Mesenchymal stem cell (in vitro differentiated cells and primary cell): Measurements from ENCODE around the gene MECP2.

ENCODE experiments used
- DNase-seq: peaks from one replicate; pipeline ENCODE4 v3.0.0-alpha.2; 2013
- H2AFZ ChIP-seq: one replicate; pipeline ENCODE4 v1.6.1; 2013; ENCODE audit warnings: low read depth, mild to moderate bottlenecking, control low read depth, inconsistent platforms, low read length, moderate library complexity
- H2AK5ac ChIP-seq: 2 replicates; pipeline ENCODE4 v1.6.1; 2013; ENCODE audit warnings: low read length, moderate library complexity, mild to moderate bottlenecking, inconsistent platforms; ENCODE audit not compliant: severe bottlenecking
- H2BK120ac ChIP-seq: one replicate; pipeline ENCODE4 v1.6.1; 2013; ENCODE audit warnings: low read depth, mild to moderate bottlenecking, inconsistent platforms, low read length, moderate library complexity
- H2BK12ac ChIP-seq, 2 experiments: one replicate each; pipeline ENCODE4 v1.6.1; 2013; ENCODE audit warnings: inconsistent platforms in 2 of 2, low read length in 2 of 2, mild to moderate bottlenecking in 2 of 2, moderate library complexity in 2 of 2, control low read depth in 1 of 2
- H2BK15ac ChIP-seq: one replicate; pipeline ENCODE4 v1.6.1; 2013; ENCODE audit warnings: mild to moderate bottlenecking, low read depth, inconsistent platforms; ENCODE audit not compliant: poor library complexity, severe bottlenecking
- H2BK5ac ChIP-seq: 2 replicates; pipeline ENCODE4 v1.6.1; 2013; ENCODE audit warnings: low read depth, mild to moderate bottlenecking, low read length, control low read depth, inconsistent platforms; ENCODE audit not compliant: poor library complexity, severe bottlenecking
- H3K14ac ChIP-seq, 2 experiments: one replicate each; pipeline ENCODE4 v1.6.1; 2013; ENCODE audit warnings: inconsistent platforms in 2 of 2, low read length in 2 of 2, control low read depth in 1 of 2, mild to moderate bottlenecking in 1 of 2, moderate library complexity in 1 of 2
- H3K18ac ChIP-seq, 2 experiments: one replicate each; pipeline ENCODE4 v1.6.1; 2013; ENCODE audit warnings: inconsistent platforms in 2 of 2, low read length in 2 of 2, control low read depth in 1 of 2, low read depth in 1 of 2, mild to moderate bottlenecking in 1 of 2
- H3K23ac ChIP-seq, 2 experiments: one replicate each; pipeline ENCODE4 v1.6.1; 2013; ENCODE audit warnings: inconsistent platforms in 2 of 2, low read length in 2 of 2, mild to moderate bottlenecking in 2 of 2, moderate library complexity in 2 of 2, control low read depth in 1 of 2
- H3K27ac ChIP-seq: 2 replicates; pipeline ENCODE4 v1.5.1; 2013; ENCODE audit warnings: mild to moderate bottlenecking, moderate library complexity, low read length, control low read depth, inconsistent platforms; ENCODE audit not compliant: poor library complexity, severe bottlenecking
- H3K27me3 ChIP-seq, 2 experiments: 2 replicates each; pipeline versions ENCODE4 v1.6.1 to v1.7.0; 2013; ENCODE audit warnings: low read length in 2 of 2, mild to moderate bottlenecking in 2 of 2, moderate library complexity in 2 of 2, control low read depth in 1 of 2, inconsistent platforms in 1 of 2; ENCODE audit not compliant: control insufficient read depth in 1 of 2, insufficient read depth in 1 of 2
- H3K36me3 ChIP-seq, 2 experiments: 2 replicates each; pipeline versions ENCODE4 v1.6.1 to v1.7.0; 2013; ENCODE audit warnings: low read length in 2 of 2, control low read depth in 1 of 2, inconsistent platforms in 1 of 2, low read depth in 1 of 2, mild to moderate bottlenecking in 1 of 2; ENCODE audit not compliant: insufficient read depth in 2 of 2, control insufficient read depth in 1 of 2
- H3K4ac ChIP-seq, 2 experiments: one replicate each; pipeline ENCODE4 v1.6.1; 2013; ENCODE audit warnings: inconsistent platforms in 2 of 2, low read length in 2 of 2, mild to moderate bottlenecking in 2 of 2, moderate library complexity in 2 of 2, control low read depth in 1 of 2, low read depth in 1 of 2
- H3K4me1 ChIP-seq: 2 replicates; pipeline ENCODE4 v1.6.1; 2013; ENCODE audit warnings: low read depth, low read length, control low read depth; ENCODE audit not compliant: control insufficient read depth, insufficient read depth
- H3K4me2 ChIP-seq: 2 replicates; pipeline ENCODE4 v1.6.1; 2013; ENCODE audit warnings: low read length, mild to moderate bottlenecking, inconsistent platforms; ENCODE audit not compliant: poor library complexity, severe bottlenecking
- H3K4me3 ChIP-seq, 2 experiments: 2 replicates each; pipeline versions ENCODE4 v1.5.1 to v1.7.0; 2013; ENCODE audit warnings: low read length in 2 of 2, mild to moderate bottlenecking in 2 of 2, control low read depth in 1 of 2, low read depth in 1 of 2; ENCODE audit not compliant: insufficient read depth in 1 of 2
- H3K79me1 ChIP-seq: replicated peaks from 2 replicates; pipeline ENCODE4 v1.6.1; 2013; ENCODE audit warnings: mild to moderate bottlenecking, control low read depth, low read length, inconsistent platforms; ENCODE audit not compliant: poor library complexity, severe bottlenecking
- H3K9ac ChIP-seq: 2 replicates; pipeline ENCODE4 v1.7.0; 2013; ENCODE audit warnings: mild to moderate bottlenecking, low read length, moderate library complexity
- H3K9me3 ChIP-seq: 2 replicates; pipeline ENCODE4 v1.7.0; 2013; ENCODE audit warnings: mild to moderate bottlenecking, low read length; ENCODE audit not compliant: control insufficient read depth
- H4K8ac ChIP-seq: one replicate; pipeline ENCODE4 v1.6.1; 2013; ENCODE audit warnings: inconsistent platforms, mild to moderate bottlenecking, low read length, moderate library complexity
- H4K91ac ChIP-seq: one replicate; pipeline ENCODE4 v1.6.1; 2013; ENCODE audit warnings: mild to moderate bottlenecking, low read length, inconsistent platforms
- WGBS: methylation state at CpG from one replicate; pipeline ENCODE4 v1.1.7; 2013; ENCODE audit warnings: mixed read lengths; 5-methylcytosine and 5-hydroxymethylcytosine counted together

Gene MECP2

GRCh38 chrX:154126101-154126500 lies 28.6 kb upstream of the MECP2 start:
- WGBS = 95% methylated on average over 9 of the region's 11 CpGs
- H4K8ac ChIP-seq = no peak overlapping the region
- no peak overlapping the region for H2BK12ac ChIP-seq
- no peak overlapping the region for H3K23ac ChIP-seq
- no peak overlapping the region for H2AK5ac ChIP-seq
- no peak for DNase-seq
- no peak overlapping the region for H3K18ac ChIP-seq
- no peaks in the 10 kb centered on the region for H3K36me3 ChIP-seq
- no peak overlapping the region for H3K14ac ChIP-seq
- H3K27ac ChIP-seq = no peak overlapping the region
- no peak overlapping the region for H2BK5ac ChIP-seq
- no peak overlapping the region for H4K91ac ChIP-seq
- H3K79me1 ChIP-seq = no peaks in the 10 kb centered on the region
- H3K4me1 ChIP-seq = peaks cover 1% of the 10 kb centered on the region
- H3K27me3 ChIP-seq = peaks cover 0 to 20% of the 10 kb centered on the region in 2 experiments
- H2BK15ac ChIP-seq = no peak overlapping the region
- H2AFZ ChIP-seq = no peak overlapping the region
- no peak overlapping the region for H3K4ac ChIP-seq
- no peak overlapping the region for H2BK120ac ChIP-seq
- H3K9me3 ChIP-seq = no peaks in the 10 kb centered on the region
- H3K4me2 ChIP-seq = no peak overlapping the region
- H3K9ac ChIP-seq = no peak overlapping the region
- H3K4me3 ChIP-seq = no peak overlapping the region

DNA sequence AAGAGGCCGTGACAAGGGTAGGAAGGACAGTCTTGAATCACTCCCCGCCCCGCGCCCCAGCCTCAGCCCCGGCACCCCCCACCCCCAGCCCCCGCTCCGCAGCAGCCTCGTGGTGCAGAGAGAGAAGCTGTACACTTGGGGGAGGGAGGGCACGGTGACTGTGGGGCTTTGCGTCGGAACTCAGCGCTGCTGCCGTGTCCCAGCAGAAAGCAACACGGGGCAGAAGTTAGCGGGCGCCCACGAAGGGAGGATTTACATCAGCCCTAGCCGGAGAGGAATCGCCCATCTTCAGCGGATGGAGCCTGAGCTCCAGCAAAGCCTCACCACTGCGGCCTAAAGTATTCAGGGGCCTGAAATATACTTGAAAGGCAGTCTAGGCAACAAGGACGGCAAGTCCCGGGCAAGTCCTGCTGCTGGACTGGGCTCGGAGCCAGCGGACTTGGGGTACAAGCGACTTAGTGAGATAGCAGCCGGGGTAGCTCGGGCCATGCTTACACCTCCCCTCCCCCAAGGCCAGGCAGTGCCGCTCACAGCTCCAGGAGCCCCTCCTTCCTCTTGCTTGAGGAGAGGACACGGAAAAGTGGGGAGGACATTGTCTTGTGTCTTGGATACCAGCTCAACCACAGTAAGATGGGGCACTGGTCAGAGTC lies 28.0 kb upstream of the MECP2 start:
- H3K79me1 ChIP-seq = no peaks in the 10 kb centered on the region
- 96% methylated on average over 22 of the region's 30 CpGs for WGBS
- no peak overlapping the region for H3K4me2 ChIP-seq
- no peak overlapping the region for H2BK12ac ChIP-seq
- H3K23ac ChIP-seq = no peak overlapping the region
- no peak overlapping the region for H3K4ac ChIP-seq
- H4K91ac ChIP-seq = no peak overlapping the region
- H4K8ac ChIP-seq = no peak overlapping the region
- H3K27ac ChIP-seq = no peak overlapping the region
- no peak overlapping the region for H3K14ac ChIP-seq
- H3K9me3 ChIP-seq = no peaks in the 10 kb centered on the region
- H3K9ac ChIP-seq = no peak overlapping the region
- no peak overlapping the region for H2BK120ac ChIP-seq
- no peaks in the 10 kb centered on the region for H3K36me3 ChIP-seq
- H3K18ac ChIP-seq = peak overlapping the region in 1 of 2 experiments; percentile 24
- H3K4me3 ChIP-seq = no peak overlapping the region
- H3K27me3 ChIP-seq = peaks cover 0 to 20% of the 10 kb centered on the region in 2 experiments
- DNase-seq = no peak
- H2BK15ac ChIP-seq = no peak overlapping the region
- H2AK5ac ChIP-seq = no peak overlapping the region
- no peak overlapping the region for H2AFZ ChIP-seq
- H2BK5ac ChIP-seq = no peak overlapping the region
- peaks cover 1% of the 10 kb centered on the region for H3K4me1 ChIP-seq

GRCh38 chrX:154123241-154124219 lies 26.0 kb upstream of the MECP2 start:
- Histone ChIP-seq H3K4me2 (no peak overlapping the region), H4K8ac (no peak overlapping the region), H3K79me1 (no peaks in the 10 kb centered on the region)

GRCh38 chrX:154121961-154122360 lies 24.4 kb upstream of the MECP2 start:
- no peak overlapping the region for H3K18ac ChIP-seq
- no peak overlapping the region for H3K23ac ChIP-seq
- no peaks in the 10 kb centered on the region for H3K79me1 ChIP-seq
- no peak overlapping the region for H2AK5ac ChIP-seq
- H2BK5ac ChIP-seq = no peak overlapping the region
- H3K4me2 ChIP-seq = no peak overlapping the region
- no peak overlapping the region for H4K91ac ChIP-seq
- peaks cover 0 to 31% of the 10 kb centered on the region in 2 experiments for H3K27me3 ChIP-seq
- no peak overlapping the region for H3K4me3 ChIP-seq
- H2BK12ac ChIP-seq = no peak overlapping the region
- H2BK120ac ChIP-seq = no peak overlapping the region
- 81% methylated on average over 9 of the region's 11 CpGs for WGBS
- no peak overlapping the region for H3K4ac ChIP-seq
- peaks cover 1% of the 10 kb centered on the region for H3K4me1 ChIP-seq
- H4K8ac ChIP-seq = no peak overlapping the region
- no peak overlapping the region for H3K14ac ChIP-seq
- H3K27ac ChIP-seq = no peak overlapping the region
- H3K36me3 ChIP-seq = no peaks in the 10 kb centered on the region
- no peak overlapping the region for H3K9ac ChIP-seq
- peaks cover 5% of the 10 kb centered on the region for H3K9me3 ChIP-seq
- no peak overlapping the region for H2AFZ ChIP-seq
- H2BK15ac ChIP-seq = no peak overlapping the region
- DNase-seq = no peak

More at GRCh38 chrX:154123241-154124219, 26.0 kb upstream of the MECP2 start:
- Histone ChIP-seq H2AK5ac (no peak overlapping the region), H3K4me1 (peaks cover 1% of the 10 kb centered on the region), H3K27me3 (peaks cover 0 to 20% of the 10 kb centered on the region in 2 experiments), H4K91ac (no peak overlapping the region), H3K4me3 (no peak overlapping the region), H3K9ac (no peak overlapping the region), H3K9me3 (no peaks in the 10 kb centered on the region), H3K18ac (peak overlapping the region in 1 of 2 experiments; percentile 12), H2BK12ac (no peak overlapping the region), H2BK15ac (no peak overlapping the region), H2BK120ac (no peak overlapping the region), H2BK5ac (no peak overlapping the region), H3K23ac (no peak overlapping the region), H3K4ac (no peak overlapping the region), H2AFZ (no peak overlapping the region), H3K27ac (no peak overlapping the region), H3K14ac (no peak overlapping the region), H3K36me3 (no peaks in the 10 kb centered on the region)
- DNase-seq = no peak
- 77% methylated on average over 16 of the region's 22 CpGs for WGBS
